Stimulated activated CD8-positive, alpha-beta memory T cell treated with anti-CD3 and anti-CD28 coated beads, Interleukin-4, amount 100 ng/mL, for 24 hours (primary cell): ENCODE data around the gene MACROH2A2.
"Not testable (repeated sequence)": the region's sequence is repeated elsewhere in the genome, so short reads cannot be mapped to it uniquely, and the experiment has no call there.

Experiments
- DNase-seq: peaks from one replicate; pipeline ENCODE4 v3.0.0-alpha.2; 2020; ENCODE audit warnings: low read depth

The MACROH2A2 gene

GRCh38 chr10:70131560-70131937, 78.9 kb downstream of the MACROH2A2 start:
- DNase-seq, result no peak

GRCh38 chr10:70132098-70133029, 79.7 kb downstream of the MACROH2A2 start, which contains the start of gene AIFM2:
Gene AIFM2 (minus strand): TSS chr10:70132825. CDS start chr10:70124084, 8,741 bp downstream.
- peak; percentile 21 for DNase-seq

- no peak for DNase-seq
Observed at GRCh38 chr10:70135046-70135445, 82.4 kb downstream of the MACROH2A2 start.

- no peak for DNase-seq
Observed at GRCh38 chr10:70135684-70136083, 83.0 kb downstream of the MACROH2A2 start.

- DNase-seq, result no peak
Observed at GRCh38 chr10:70137135-70137534, 84.5 kb downstream of the MACROH2A2 start.

- DNase-seq, result no peak
Observed at GRCh38 chr10:70137927-70138883, 85.6 kb downstream of the MACROH2A2 start.

GRCh38 chr10:70139151-70139996, 86.7 kb downstream of the MACROH2A2 start:
- no peak for DNase-seq

- DNase-seq, result no peak
Observed at GRCh38 chr10:70139997-70140250, 87.3 kb downstream of the MACROH2A2 start.

- DNase-seq, result no peak
Observed at GRCh38 chr10:70140297-70140696, 87.7 kb downstream of the MACROH2A2 start.

GRCh38 chr10:70142555-70142954, 89.9 kb downstream of the MACROH2A2 start:
- DNase-seq, result no peak

- DNase-seq, result no peak
Observed at GRCh38 chr10:70144372-70145110, 91.9 kb downstream of the MACROH2A2 start.

- no peak for DNase-seq
Observed at GRCh38 chr10:70145166-70145665, 92.6 kb downstream of the MACROH2A2 start.

- peak; percentile 51 for DNase-seq
Observed at GRCh38 chr10:70145666-70146488, 93.2 kb downstream of the MACROH2A2 start.

- peak; percentile 85 for DNase-seq
Observed at GRCh38 chr10:70146489-70147258, 94.0 kb downstream of the MACROH2A2 start, which contains the start of gene TYSND1. Gene TYSND1 (minus strand): TSS chr10:70146700. CDS start chr10:70146586, 114 bp downstream.

GRCh38 chr10:70147259-70147625, 94.6 kb downstream of the MACROH2A2 start:
- no peak for DNase-seq

- no peak for DNase-seq
Observed at GRCh38 chr10:70148516-70148915, 95.9 kb downstream of the MACROH2A2 start.

GRCh38 chr10:70155255-70155838, 102.7 kb downstream of the MACROH2A2 start:
- no peak for DNase-seq

GRCh38 chr10:70158113-70158512, 105.5 kb downstream of the MACROH2A2 start:
- no peak for DNase-seq

GRCh38 chr10:70159366-70159765, 106.7 kb downstream of the MACROH2A2 start:
- DNase-seq, result not testable (repeated sequence)
